22Rv1 (cell line): Measurements from ENCODE around the gene GBF1.

Experiments
- ZFX ChIP-seq: fragments of 450-650 bp; IDR thresholded peaks from 2 replicates; pipeline ENCODE4 v1.6.1; 2017; ENCODE audit warnings: antibody characterized with exemption, borderline replicate concordance
- TF ChIP-seq, protein P1 (sequence below): fragments of 450-650 bp; IDR thresholded peaks from 2 replicates; pipeline ENCODE4 v1.5.1; 2017; ENCODE audit warnings: mild to moderate bottlenecking

DNA sequence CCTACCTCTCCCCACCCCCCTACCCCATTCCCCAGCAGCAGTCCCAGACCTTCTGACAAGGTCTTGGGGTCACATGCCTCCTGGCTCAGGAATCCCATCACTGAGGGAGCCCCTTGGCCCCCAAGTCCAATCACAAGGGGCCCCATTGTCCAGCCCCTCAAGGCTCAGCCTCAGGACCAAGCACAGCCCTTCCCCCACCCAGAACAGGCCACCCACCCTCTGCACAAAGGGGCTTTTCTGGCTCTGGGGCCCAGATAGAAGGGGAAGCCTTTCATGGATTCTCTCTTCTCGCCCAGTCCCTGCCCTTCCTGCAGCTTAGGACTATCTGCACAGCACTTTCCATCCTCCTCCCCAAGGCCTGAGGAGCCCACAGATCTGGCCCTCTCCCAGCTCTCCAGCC, 180.1 kb downstream of the GBF1 start:
- TF ChIP-seq, protein P1, sequence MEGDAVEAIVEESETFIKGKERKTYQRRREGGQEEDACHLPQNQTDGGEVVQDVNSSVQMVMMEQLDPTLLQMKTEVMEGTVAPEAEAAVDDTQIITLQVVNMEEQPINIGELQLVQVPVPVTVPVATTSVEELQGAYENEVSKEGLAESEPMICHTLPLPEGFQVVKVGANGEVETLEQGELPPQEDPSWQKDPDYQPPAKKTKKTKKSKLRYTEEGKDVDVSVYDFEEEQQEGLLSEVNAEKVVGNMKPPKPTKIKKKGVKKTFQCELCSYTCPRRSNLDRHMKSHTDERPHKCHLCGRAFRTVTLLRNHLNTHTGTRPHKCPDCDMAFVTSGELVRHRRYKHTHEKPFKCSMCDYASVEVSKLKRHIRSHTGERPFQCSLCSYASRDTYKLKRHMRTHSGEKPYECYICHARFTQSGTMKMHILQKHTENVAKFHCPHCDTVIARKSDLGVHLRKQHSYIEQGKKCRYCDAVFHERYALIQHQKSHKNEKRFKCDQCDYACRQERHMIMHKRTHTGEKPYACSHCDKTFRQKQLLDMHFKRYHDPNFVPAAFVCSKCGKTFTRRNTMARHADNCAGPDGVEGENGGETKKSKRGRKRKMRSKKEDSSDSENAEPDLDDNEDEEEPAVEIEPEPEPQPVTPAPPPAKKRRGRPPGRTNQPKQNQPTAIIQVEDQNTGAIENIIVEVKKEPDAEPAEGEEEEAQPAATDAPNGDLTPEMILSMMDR, result no peak
- TF ChIP-seq ZFX, result no peak
